HS-5 (cell line): ENCODE data around the gene SPCS1.
"Not testable (repeated sequence)": the region's sequence is repeated elsewhere in the genome, so short reads cannot be mapped to it uniquely, and the experiment has no call there.

Experiments
- DNase-seq: peaks from one replicate; pipeline ENCODE4 v3.0.0-alpha.2; 2012; ENCODE audit warnings: low read depth

The SPCS1 gene

GRCh38 chr3:52705688-52706686, at the start of gene SPCS1, which contains the start of gene GLT8D1:
SPCS1 (plus strand) TSS chr3:52706106; CDS start chr3:52706247, 141 bp downstream.
GLT8D1 (minus strand) TSS chr3:52705791; CDS start chr3:52700460, 5,331 bp downstream.
- peak; percentile 46 for DNase-seq

GRCh38 chr3:52660046-52660445, 45.9 kb upstream of the SPCS1 start:
- DNase-seq: no peak

GRCh38 chr3:52663098-52663497, 42.8 kb upstream of the SPCS1 start:
- DNase-seq: no peak

- peak; percentile 99 for DNase-seq
These were observed 35.0 kb upstream of the SPCS1 start for GRCh38 chr3:52670621-52671521.

- DNase-seq: no peak
These were observed 34.2 kb upstream of the SPCS1 start for GRCh38 chr3:52671676-52672075.

- not testable (repeated sequence) for DNase-seq
These were observed 29.7 kb upstream of the SPCS1 start for GRCh38 chr3:52676201-52676600.

GRCh38 chr3:52678265-52679198, 27.4 kb upstream of the SPCS1 start:
- DNase-seq: no peak

- no peak for DNase-seq
These were observed 26.7 kb upstream of the SPCS1 start for GRCh38 chr3:52679199-52679538.

GRCh38 chr3:52679811-52680210, 26.1 kb upstream of the SPCS1 start:
- DNase-seq: no peak

- DNase-seq: no peak
These were observed 24.3 kb upstream of the SPCS1 start for GRCh38 chr3:52681596-52681995.

- peak; percentile 75 for DNase-seq
These were observed 23.9 kb upstream of the SPCS1 start for GRCh38 chr3:52682016-52682415.

- no peak for DNase-seq
These were observed 22.3 kb upstream of the SPCS1 start for GRCh38 chr3:52683611-52684010.

GRCh38 chr3:52684184-52684583, 21.7 kb upstream of the SPCS1 start:
- DNase-seq: no peak

- DNase-seq: no peak
These were observed 20.6 kb upstream of the SPCS1 start for GRCh38 chr3:52685285-52685708.

- peak; percentile 68 for DNase-seq
These were observed 19.9 kb upstream of the SPCS1 start, which contains the start of the genes GNL3 and PBRM1 for GRCh38 chr3:52685709-52686691. GNL3 (plus strand) TSS chr3:52686032; CDS start chr3:52686093, 61 bp downstream. PBRM1 (minus strand) TSS chr3:52685913.

- DNase-seq: no peak
These were observed 17.6 kb upstream of the SPCS1 start for GRCh38 chr3:52688266-52688665.

GRCh38 chr3:52689151-52689550, 16.8 kb upstream of the SPCS1 start:
- no peak for DNase-seq

- DNase-seq: no peak
These were observed 15.3 kb upstream of the SPCS1 start for GRCh38 chr3:52690560-52690959.

- DNase-seq: no peak
These were observed 12.8 kb upstream of the SPCS1 start for GRCh38 chr3:52693071-52693470.
